Activated B cell treated with CpG ODN at 0.5 μM for 24 hours (primary cell): ENCODE data around the gene FKRP. TPM values are rescaled to one million over a fixed set of nuclear protein-coding genes. Genes with fewer than 3 reads are reported as not detected.
A peak's percentile ranks its signal among the peaks of the same experiment; 100 is the strongest.
"Not testable (repeated sequence)": the region's sequence is repeated elsewhere in the genome, so short reads cannot be mapped to it uniquely, and the experiment has no call there.

Source experiments
- ATAC-seq: fragments of 200-7000 bp; cut with Tn5 transposase; one replicate; pipeline ENCODE4 v1.10.0; 2021; ENCODE audit warnings: low read depth, mild to moderate bottlenecking, moderate library complexity
- CTCF ChIA-PET: fragments of 350-600 bp; sonication (Branson Sonifier 250); formaldehyde crosslinking; loops from one replicate; lab custom pipeline; 2021; ENCODE audit warnings: antibody characterized with exemption; lab: Charles Lee
- POLR2A ChIA-PET: fragments of 350-600 bp; sonication (Branson Sonifier 250); formaldehyde crosslinking; loops from one replicate; lab custom pipeline; 2021; ENCODE audit warnings: antibody characterized with exemption; lab: Charles Lee
- DNase-seq: peaks from one replicate; pipeline ENCODE4 v3.0.0; 2022
- H3K27ac Mint-ChIP-seq: one replicate; pipeline ENCODE4 v1.8.0; 2020; ENCODE audit warnings: mixed read lengths
- H3K27me3 Mint-ChIP-seq: one replicate; pipeline ENCODE4 v1.8.0; 2021; ENCODE audit warnings: mixed read lengths
- H3K36me3 Mint-ChIP-seq: one replicate; pipeline ENCODE4 v1.8.0; 2021; ENCODE audit warnings: low read depth, mixed read lengths
- H3K4me1 Mint-ChIP-seq: one replicate; pipeline ENCODE4 v1.8.0; 2021; ENCODE audit warnings: mixed read lengths
- H3K4me3 Mint-ChIP-seq: one replicate; pipeline ENCODE4 v1.8.0; 2020; ENCODE audit warnings: mild to moderate bottlenecking, mixed read lengths
- H3K9me3 Mint-ChIP-seq: one replicate; pipeline ENCODE4 v1.8.0; 2020; ENCODE audit warnings: mixed read lengths
- intact Hi-C: fragments of 100-400 bp; cut with micrococcal nuclease; formaldehyde crosslinking; loops from one replicate; pipeline ENCODE4 v1.15.1; 2024
- total RNA-seq: library from RNA; stranded (reverse); gene quantifications from 2 replicates; pipeline ENCODE4 v1.2.3, GENCODE V29; 2022
- TF ChIP-seq, protein P1 (sequence below): fragments of 200-600 bp; IDR thresholded peaks from one replicate; pipeline ENCODE4 v1.8.0; 2022; ENCODE audit warnings: antibody characterized with exemption, mild to moderate bottlenecking

Gene FKRP
- total RNA-seq, 1 donor from 2014 or later, result 35.8 TPM

DNA sequence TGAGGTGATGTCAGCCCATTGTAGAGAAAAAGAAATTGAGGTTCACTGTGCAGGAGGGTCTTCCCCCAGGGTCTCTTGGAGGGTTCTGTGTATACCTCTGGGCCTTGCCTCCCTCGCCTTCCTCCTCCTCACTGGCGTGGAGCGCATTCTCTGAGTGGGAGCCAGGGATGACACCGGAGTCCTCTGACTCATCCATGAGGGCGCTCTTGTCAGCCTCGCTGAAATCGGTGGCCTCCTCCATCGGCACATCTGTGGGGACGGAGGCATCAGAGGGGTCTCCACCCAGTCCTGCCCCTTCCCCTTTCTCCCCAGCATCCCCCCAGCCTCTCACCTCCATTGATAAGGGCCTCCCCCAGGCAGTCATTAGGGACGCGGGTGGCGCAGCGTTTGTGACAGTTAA, 45.2 kb upstream of the FKRP start:
- intact Hi-C loops, result no loop called here
- Mint-ChIP-seq H3K9me3 (no peaks in the 10 kb centered on the region), H3K4me1 (peaks cover 6% of the 10 kb centered on the region), H3K27ac (no peak overlapping the region), H3K36me3 (peaks cover 85% of the 10 kb centered on the region), H3K27me3 (no peaks in the 10 kb centered on the region), H3K4me3 (no peak overlapping the region)
- CTCF ChIA-PET, result interaction anchor here (6.5 kb wide), 1 partner anchor 30 kb away, joined by 168 read pairs; no protein-coding TSS in a partner anchor
- ATAC-seq, result no peak
- DNase-seq, result no peak
- POLR2A ChIA-PET, result no interaction called here
- TF ChIP-seq, protein P1, sequence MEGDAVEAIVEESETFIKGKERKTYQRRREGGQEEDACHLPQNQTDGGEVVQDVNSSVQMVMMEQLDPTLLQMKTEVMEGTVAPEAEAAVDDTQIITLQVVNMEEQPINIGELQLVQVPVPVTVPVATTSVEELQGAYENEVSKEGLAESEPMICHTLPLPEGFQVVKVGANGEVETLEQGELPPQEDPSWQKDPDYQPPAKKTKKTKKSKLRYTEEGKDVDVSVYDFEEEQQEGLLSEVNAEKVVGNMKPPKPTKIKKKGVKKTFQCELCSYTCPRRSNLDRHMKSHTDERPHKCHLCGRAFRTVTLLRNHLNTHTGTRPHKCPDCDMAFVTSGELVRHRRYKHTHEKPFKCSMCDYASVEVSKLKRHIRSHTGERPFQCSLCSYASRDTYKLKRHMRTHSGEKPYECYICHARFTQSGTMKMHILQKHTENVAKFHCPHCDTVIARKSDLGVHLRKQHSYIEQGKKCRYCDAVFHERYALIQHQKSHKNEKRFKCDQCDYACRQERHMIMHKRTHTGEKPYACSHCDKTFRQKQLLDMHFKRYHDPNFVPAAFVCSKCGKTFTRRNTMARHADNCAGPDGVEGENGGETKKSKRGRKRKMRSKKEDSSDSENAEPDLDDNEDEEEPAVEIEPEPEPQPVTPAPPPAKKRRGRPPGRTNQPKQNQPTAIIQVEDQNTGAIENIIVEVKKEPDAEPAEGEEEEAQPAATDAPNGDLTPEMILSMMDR, result no peak

DNA sequence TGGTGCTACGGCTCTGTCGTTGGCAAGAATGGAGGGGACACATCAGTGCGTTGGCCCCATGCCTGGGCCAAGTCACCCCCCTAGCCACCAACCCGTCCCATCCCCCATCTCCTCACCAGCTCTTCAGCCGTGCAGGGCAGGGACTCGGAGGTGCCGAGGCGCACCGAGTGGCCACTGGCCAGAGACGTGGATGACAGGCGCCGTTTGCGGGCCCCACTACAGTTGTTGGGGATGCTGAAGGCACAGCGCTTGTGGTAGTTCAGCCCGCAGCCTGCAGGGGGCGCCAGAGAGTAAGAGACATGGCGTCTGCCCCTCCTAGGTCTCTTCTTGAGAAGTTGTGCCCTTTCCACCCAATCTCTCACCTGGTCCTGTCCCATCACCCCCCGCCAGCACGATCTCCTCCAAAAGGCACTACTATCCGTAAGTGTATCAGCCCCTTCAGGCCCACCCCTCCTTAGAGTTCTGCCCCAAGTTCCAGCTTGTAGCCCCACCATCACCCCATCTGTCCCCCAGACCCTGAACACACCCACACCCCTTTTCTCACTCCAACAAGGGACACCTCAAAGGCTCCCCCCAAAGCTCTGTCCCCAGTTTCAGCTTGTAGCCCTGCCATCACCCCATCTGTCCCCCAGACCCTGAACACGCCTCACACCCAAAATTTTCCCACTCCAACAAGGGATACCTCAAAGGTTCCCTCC, 41.3 kb upstream of the FKRP start:
- peaks cover 76% of the 10 kb centered on the region for H3K36me3 Mint-ChIP-seq
- TF ChIP-seq, protein P1, result peak; percentile 71

DNA sequence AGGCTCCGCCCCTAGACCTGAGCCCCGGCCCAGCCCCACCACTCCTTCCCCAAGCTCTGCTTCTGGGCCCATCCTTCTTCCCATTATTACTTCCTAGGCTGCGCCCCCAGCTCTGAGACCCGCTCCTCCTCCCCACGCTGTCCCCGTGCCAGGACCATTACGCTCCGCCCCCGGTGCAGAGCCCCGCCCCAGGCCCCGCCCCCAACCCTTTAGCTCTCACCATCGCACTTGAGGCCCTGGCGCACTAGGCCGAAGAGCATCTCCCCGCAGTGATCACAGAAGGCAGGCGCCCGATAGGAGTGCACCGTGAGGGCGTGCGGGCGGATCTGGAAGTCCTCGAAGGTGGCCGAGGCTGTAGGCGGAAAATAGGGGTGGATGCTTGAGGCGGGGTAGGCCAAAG, 35.2 kb upstream of the FKRP start:
- Mint-ChIP-seq H3K4me3 (no peak overlapping the region), H3K27me3 (no peaks in the 10 kb centered on the region), H3K9me3 (no peaks in the 10 kb centered on the region), H3K27ac (no peak overlapping the region), H3K4me1 (peaks cover 28% of the 10 kb centered on the region), H3K36me3 (peaks cover 60% of the 10 kb centered on the region)
- intact Hi-C loops, result no loop called here
- ATAC-seq (no peak), DNase-seq (no peak)
- ChIA-PET POLR2A (interaction anchor here (1.2 to 1.9 kb wide), 2 partner anchors 9 to 18 kb away, joined by 4 to 12 read pairs; no protein-coding TSS in a partner anchor), CTCF (interaction anchor here (2.7 kb wide), 1 partner anchor 18 kb away, joined by 10 read pairs; no protein-coding TSS in a partner anchor)
- TF ChIP-seq, protein P1, result no peak

More for the DNA sequence above, 41.3 kb upstream of the FKRP start:
- H3K4me1 Mint-ChIP-seq, result peaks cover 6% of the 10 kb centered on the region
- no peak overlapping the region for H3K4me3 Mint-ChIP-seq
- no peaks in the 10 kb centered on the region for H3K27me3 Mint-ChIP-seq
- ATAC-seq (peak; percentile 95), DNase-seq (peak; percentile 86)
- peak overlapping the region; percentile 18 for H3K27ac Mint-ChIP-seq
- ChIA-PET CTCF (interaction anchor here (0.9 to 6.5 kb wide), 13 partner anchors 9 to 177 kb away, joined by 3 to 168 read pairs (median 5); no protein-coding TSS in a partner anchor), POLR2A (interaction anchor here (0.5 to 2.5 kb wide), 8 partner anchors 9 to 1480 kb away, joined by 3 to 11 read pairs (median 5); partner anchors contain the start of gene PRKD2)
- no peaks in the 10 kb centered on the region for H3K9me3 Mint-ChIP-seq
- intact Hi-C loops, result loop anchor here (1.0 kb wide), 4 partner anchors 10 to 136 kb away; no protein-coding TSS in a partner anchor

DNA sequence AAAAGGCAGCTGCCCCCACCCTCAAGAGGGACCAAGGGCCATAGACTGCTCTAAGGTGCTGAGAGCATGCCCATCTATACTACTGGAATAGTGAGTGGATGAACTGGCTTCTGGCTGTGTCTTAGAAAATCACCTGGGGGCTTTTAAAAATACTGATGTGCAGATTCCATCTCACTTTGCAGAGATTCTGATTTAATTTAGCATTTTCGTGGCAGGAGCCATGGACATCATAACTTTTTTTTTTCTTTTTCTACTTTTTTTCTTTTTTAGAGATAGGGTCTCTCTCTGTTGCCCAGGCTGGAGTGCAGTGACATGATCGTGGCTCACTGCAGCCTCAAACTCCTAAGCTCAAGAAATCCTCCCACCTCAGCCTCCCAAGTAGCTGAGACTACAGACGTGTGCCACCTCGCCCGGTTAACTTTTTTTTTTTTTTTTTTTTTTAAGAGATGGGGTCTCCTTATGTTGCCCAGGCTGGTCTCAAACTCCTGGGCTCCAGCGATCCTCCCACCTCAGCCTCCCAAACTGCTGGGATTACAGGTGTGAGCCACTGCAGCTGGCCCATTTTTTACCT, 33.0 kb upstream of the FKRP start:
- ATAC-seq, intact Hi-C loops, DNase-seq, H3K9me3 Mint-ChIP-seq, H3K27me3 Mint-ChIP-seq: not testable (repeated sequence)
- ChIA-PET POLR2A (interaction anchor here (0.6 to 4.0 kb wide), 7 partner anchors 8 to 111 kb away, joined by 3 to 50 read pairs (median 5); partner anchors contain the start of gene SLC1A5), CTCF (interaction anchor here (1.1 to 3.2 kb wide), 4 partner anchors 8 to 45 kb away, joined by 3 to 32 read pairs (median 10); no protein-coding TSS in a partner anchor)
- Mint-ChIP-seq H3K27ac (peak overlapping the region; percentile 97), H3K36me3 (peaks cover 49% of the 10 kb centered on the region), H3K4me1 (peaks cover 34% of the 10 kb centered on the region), H3K4me3 (peak overlapping the region; percentile 44)

DNA sequence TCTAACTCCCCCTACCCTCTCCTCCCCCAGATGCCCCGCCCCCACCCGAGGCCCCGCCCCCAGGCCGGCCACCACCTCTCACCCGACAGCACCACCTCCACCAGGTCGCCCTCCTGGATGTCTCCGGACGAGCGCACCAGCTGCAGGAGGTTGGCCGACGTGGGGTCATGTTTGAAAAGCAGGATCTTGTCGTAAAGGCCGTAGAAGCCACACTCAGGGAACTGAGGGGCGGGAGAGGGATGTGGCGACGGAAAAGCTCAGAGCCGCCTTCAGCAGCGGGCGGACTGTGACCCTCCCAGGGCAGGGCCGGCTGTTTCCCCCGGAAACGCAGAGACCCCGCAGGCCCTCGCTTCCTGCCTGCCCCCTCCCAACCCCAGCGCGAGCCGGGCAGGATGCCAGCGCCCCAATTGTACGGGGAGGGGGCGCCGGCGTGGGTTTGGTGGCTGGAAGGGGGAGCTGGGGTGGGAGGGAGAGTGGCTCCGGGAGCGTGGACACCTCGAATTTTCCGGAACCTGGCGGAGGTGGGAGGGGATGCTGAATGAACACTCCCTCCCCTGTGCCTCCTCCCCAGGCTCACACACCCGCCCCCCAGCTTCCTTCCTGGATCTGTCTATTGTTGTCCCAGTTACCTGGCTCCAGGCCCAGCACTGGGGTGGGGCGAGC, 31.9 kb upstream of the FKRP start:
- ChIA-PET POLR2A (interaction anchor here (0.5 to 4.0 kb wide), 24 partner anchors 7 to 417 kb away, joined by 3 to 50 read pairs (median 6); partner anchors contain the start of genes AP2S1, CALM3, DACT3 and FKRP), CTCF (interaction anchor here (0.6 to 3.2 kb wide), 7 partner anchors 9 to 52 kb away, joined by 3 to 32 read pairs (median 3); no protein-coding TSS in a partner anchor)
- H3K36me3 Mint-ChIP-seq, result peaks cover 42% of the 10 kb centered on the region
- H3K4me1 Mint-ChIP-seq, result peaks cover 45% of the 10 kb centered on the region
- peak overlapping the region; percentile 94 for H3K4me3 Mint-ChIP-seq
- peak; percentile 53 for DNase-seq
- H3K27me3 Mint-ChIP-seq, result no peaks in the 10 kb centered on the region
- H3K27ac Mint-ChIP-seq, result peak overlapping the region; percentile 97
- H3K9me3 Mint-ChIP-seq, result no peaks in the 10 kb centered on the region
- intact Hi-C loops, result loop anchor here (1.0 kb wide), 2 partner anchors 10 to 14 kb away; no protein-coding TSS in a partner anchor
- ATAC-seq, result peak; percentile 8
- TF ChIP-seq, protein P1, result no peak
